IMR-90 (cell line): Measurements from ENCODE around the gene FGF21. TPM values are rescaled to one million over a fixed set of nuclear protein-coding genes. Genes with fewer than 3 reads are reported as not detected.

ENCODE experiments used
- ATAC-seq: fragments of 200-7000 bp; cut with Tn5 transposase; 2 replicates; pipeline ENCODE4 v1.9.1; 2020; ENCODE audit warnings: low read depth, mild to moderate bottlenecking, moderate library complexity
- BruUV-seq: library from RNA; stranded (reverse); fragments of 400-500 nt; replicated peaks from 2 replicates; lab custom pipeline; 2021; lab: Mats Ljungman, UMichigan
- CTCF ChIA-PET: fragments of 300-600 bp; formaldehyde crosslinking; extraction: SDS; loops from one replicate; lab custom pipeline; 2021; ENCODE audit warnings: antibody characterized with exemption; lab: Yijun Ruan, JAX
- POLR2A ChIA-PET: fragments of 300-600 bp; sonication (Branson Sonifier 250); formaldehyde crosslinking; loops from one replicate; lab custom pipeline; 2022; ENCODE audit warnings: antibody characterized with exemption; ENCODE audit not compliant: unreplicated experiment; lab: Charles Lee
- DNase-seq: peaks from one replicate; pipeline ENCODE4 v3.0.0; 2013
- H2AFZ ChIP-seq: replicated peaks from 2 replicates; pipeline ENCODE3; 2013; ENCODE audit warnings: low read length, mild to moderate bottlenecking; ENCODE audit not compliant: poor library complexity
- H2AK5ac ChIP-seq: 2 replicates; pipeline ENCODE4 v1.6.1; 2013; ENCODE audit warnings: low read depth, low read length, inconsistent platforms
- H2AK9ac ChIP-seq: replicated peaks from 2 replicates; pipeline ENCODE3; 2013; ENCODE audit warnings: mild to moderate bottlenecking, low read depth, low read length, moderate library complexity; ENCODE audit not compliant: poor library complexity
- H2BK120ac ChIP-seq: 2 replicates; pipeline ENCODE4 v1.6.1; 2013; ENCODE audit warnings: low read depth, low read length, inconsistent platforms
- H2BK15ac ChIP-seq: 3 replicates; pipeline ENCODE4 v1.6.1; 2013; ENCODE audit warnings: low read depth, low read length, inconsistent platforms
- H2BK20ac ChIP-seq: 2 replicates; pipeline ENCODE4 v1.6.1; 2013; ENCODE audit warnings: low read depth, mild to moderate bottlenecking, inconsistent platforms, low read length, moderate library complexity
- H2BK5ac ChIP-seq: 2 replicates; pipeline ENCODE4 v1.6.1; 2013; ENCODE audit warnings: mild to moderate bottlenecking, low read depth, low read length, inconsistent platforms; ENCODE audit not compliant: poor library complexity, severe bottlenecking
- H3K14ac ChIP-seq: replicated peaks from 2 replicates; pipeline ENCODE4 v1.6.1; 2013; ENCODE audit warnings: low read depth, low read length, inconsistent platforms
- H3K18ac ChIP-seq: 2 replicates; pipeline ENCODE4 v1.6.1; 2013; ENCODE audit warnings: low read depth, low read length, control low read depth
- H3K23ac ChIP-seq: 2 replicates; pipeline ENCODE4 v1.6.1; 2013; ENCODE audit warnings: low read depth, low read length, inconsistent platforms
- H3K27ac ChIP-seq: 2 replicates; pipeline ENCODE4 v1.5.1; 2013; ENCODE audit warnings: mild to moderate bottlenecking, control low read depth, low read length; ENCODE audit not compliant: insufficient read depth
- H3K27me3 ChIP-seq: 2 replicates; pipeline ENCODE4 v1.6.1; 2013; ENCODE audit warnings: low read length; ENCODE audit not compliant: control insufficient read depth, insufficient read depth
- H3K36me3 ChIP-seq: 2 replicates; pipeline ENCODE4 v1.6.1; 2013; ENCODE audit warnings: low read length, mixed read lengths; ENCODE audit not compliant: control insufficient read depth, insufficient read depth
- H3K4ac ChIP-seq: 2 replicates; pipeline ENCODE4 v1.6.1; 2013; ENCODE audit warnings: low read depth, low read length, inconsistent platforms
- H3K4me1 ChIP-seq: 2 replicates; pipeline ENCODE4 v1.6.1; 2013; ENCODE audit warnings: low read length, mixed read lengths; ENCODE audit not compliant: control insufficient read depth, insufficient read depth
- H3K4me2 ChIP-seq: 2 replicates; pipeline ENCODE4 v1.6.1; 2013; ENCODE audit warnings: low read depth, mild to moderate bottlenecking, control low read depth, low read length, moderate library complexity
- H3K4me3 ChIP-seq: 2 replicates; pipeline ENCODE4 v1.5.1; 2013; ENCODE audit warnings: low read depth, mild to moderate bottlenecking, control low read depth, low read length, moderate library complexity; ENCODE audit not compliant: insufficient read depth
- H3K56ac ChIP-seq: 2 replicates; pipeline ENCODE4 v1.6.1; 2013; ENCODE audit warnings: low read length, inconsistent platforms; ENCODE audit not compliant: insufficient read depth; ENCODE audit errors: extremely low read depth
- H3K79me1 ChIP-seq, 2 experiments: 2 replicates each; pipeline ENCODE4 v1.6.1; 2013; ENCODE audit warnings: low read length in 2 of 2, inconsistent platforms in 1 of 2, low read depth in 1 of 2
- H3K9ac ChIP-seq: 2 replicates; pipeline ENCODE4 v1.6.1; 2013; ENCODE audit warnings: low read depth, low read length, control low read depth
- H3K9me1 ChIP-seq: 2 replicates; pipeline ENCODE4 v1.6.1; 2013; ENCODE audit warnings: low read length, inconsistent platforms; ENCODE audit not compliant: insufficient read depth
- H3K9me3 ChIP-seq: 2 replicates; pipeline ENCODE4 v1.6.1; 2013; ENCODE audit warnings: low read length; ENCODE audit not compliant: control insufficient read depth, insufficient read depth
- H4K20me1 ChIP-seq: 2 replicates; pipeline ENCODE4 v1.6.1; 2013; ENCODE audit warnings: low read length, inconsistent platforms; ENCODE audit not compliant: insufficient read depth
- H4K5ac ChIP-seq: 2 replicates; pipeline ENCODE4 v1.6.1; 2013; ENCODE audit warnings: mild to moderate bottlenecking, low read depth, low read length, control low read depth
- H4K8ac ChIP-seq, 2 experiments: 2 replicates each; pipeline ENCODE4 v1.6.1; 2013; ENCODE audit warnings: low read depth in 2 of 2, low read length in 2 of 2, control low read depth in 1 of 2, inconsistent platforms in 1 of 2
- H4K91ac ChIP-seq: 2 replicates; pipeline ENCODE4 v1.6.1; 2013; ENCODE audit warnings: low read depth, low read length, inconsistent platforms; ENCODE audit not compliant: insufficient read depth
- MAFK ChIP-seq: IDR thresholded peaks from 2 replicates; pipeline ENCODE4 v1.6.1; 2012; ENCODE audit warnings: low read depth, low read length, improper control_type of control experiment
- RAD21 ChIP-seq: IDR thresholded peaks from 2 replicates; pipeline ENCODE4 v1.6.1; 2012; ENCODE audit warnings: low read length, improper control_type of control experiment
- RCOR1 ChIP-seq: IDR thresholded peaks from 2 replicates; pipeline ENCODE4 v1.6.1; 2012; ENCODE audit warnings: mild to moderate bottlenecking, low read length, improper control_type of control experiment; ENCODE audit not compliant: insufficient replicate concordance
- RFX5 ChIP-seq: IDR thresholded peaks from 2 replicates; pipeline ENCODE4 v1.8.0; 2012; ENCODE audit warnings: low read depth, mild to moderate bottlenecking, low read length, moderate library complexity
- WGBS, 2 experiments: methylation state at CpG; one replicate each; pipeline versions ENCODE4 v1.1.5 to v1.1.7; 2013; ENCODE audit warnings: missing lambda C conversion rate in 2 of 2; ENCODE audit not compliant: insufficient read length in 1 of 2; ENCODE audit errors: extremely low coverage in 2 of 2; 5-methylcytosine and 5-hydroxymethylcytosine counted together
- dilution Hi-C: fragments of 300-500 bp; cut with HindIII; formaldehyde crosslinking; loops from one replicate; pipeline ENCODE4 v1.14.3; 2018; ENCODE audit warnings: low sequenced_read_pairs; ENCODE audit not compliant: unreplicated experiment
- in situ Hi-C: fragments of 300-500 bp; cut with MboI; formaldehyde crosslinking; loops from 3 replicates; pipeline ENCODE4 v1.14.3; 2019; ENCODE audit warnings: low sequenced_read_pairs, inconsistent platforms, mixed read lengths
- intact Hi-C: fragments of 100-400 bp; cut with micrococcal nuclease; formaldehyde crosslinking; loops from 2 replicates; pipeline ENCODE4 v1.10.0; 2022
- polyA plus RNA-seq, 3 experiments: library from polyadenylated mRNA; depleted of rRNA; stranded (reverse); fragments of >200 nt; gene quantifications; 2 replicates each; pipeline ENCODE4 v1.2.3, GENCODE V29; 2012; ENCODE audit warnings: low replicate concordance in 1 of 3
- total RNA-seq: library from RNA; depleted of rRNA; stranded (reverse); fragments of >200 nt; gene quantifications from 2 replicates; pipeline ENCODE4 v1.2.3, GENCODE V29; 2012

The FGF21 gene
- total and polyA plus RNA-seq, 2 of the 4 experiments (the other 2 are of a cell fraction) = not detected

DNA sequence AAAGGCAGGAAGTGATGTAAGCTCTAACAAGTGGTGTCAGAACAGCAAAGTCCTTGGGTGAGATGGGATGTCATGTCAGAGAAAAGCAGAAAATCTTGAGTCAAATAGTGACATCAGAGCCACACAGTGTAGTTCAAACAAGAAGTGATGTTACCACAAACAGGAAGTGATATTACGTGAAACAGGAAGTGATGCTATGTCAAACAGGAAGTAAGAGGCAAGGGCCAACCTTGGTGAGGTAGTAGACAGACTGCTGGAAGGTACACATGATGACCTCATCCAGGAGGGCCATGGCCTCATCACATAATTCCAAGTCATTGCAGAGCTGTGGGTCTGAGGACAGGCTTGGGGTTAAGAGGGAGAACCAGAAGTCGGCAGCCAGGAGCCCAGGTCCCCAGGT is 28.8 kb upstream of the FGF21 start:
- Histone ChIP-seq H4K5ac (peak overlapping the region; percentile 28; the same call in 1 of the 2 replicates), H4K20me1 (no peaks in the 10 kb centered on the region), H3K14ac (no peak overlapping the region), H3K18ac (no peak overlapping the region), H4K91ac (no peak overlapping the region), H3K4me1 (peaks cover 4% of the 10 kb centered on the region; the same call in 1 of the 2 replicates), H3K4me3 (no peak overlapping the region), H3K9me3 (no peaks in the 10 kb centered on the region), H3K4ac (no peak overlapping the region), H3K9me1 (peaks cover 5% of the 10 kb centered on the region), H2BK5ac (no peak overlapping the region), H3K36me3 (no peaks in the 10 kb centered on the region), H2AK5ac (peak overlapping the region; percentile 43; the same call in 1 of the 2 replicates), H3K4me2 (no peak overlapping the region), H3K79me1 (no peaks in the 10 kb centered on the region), H2AFZ (peak overlapping the region; percentile 51), H2BK120ac (no peak overlapping the region), H3K9ac (no peak overlapping the region), H3K56ac (no peak overlapping the region), H4K8ac (peak overlapping the region in 1 of 2 experiments; percentile 77; a peak in 3 of 4 replicates), H2BK15ac (no peak overlapping the region), H3K27me3 (no peaks in the 10 kb centered on the region; the same call in 1 of the 2 replicates), H2BK20ac (no peak overlapping the region), H3K27ac (no peak overlapping the region), H3K23ac (no peak overlapping the region), H2AK9ac (no peak overlapping the region)
- WGBS, 2 experiments = no CpG with 5 or more reads among the region's 2 CpGs
- ATAC-seq = no peak
- ChIA-PET POLR2A (no interaction called here), CTCF (no interaction called here)
- in situ Hi-C loops (no loop called here), dilution Hi-C loops (no loop called here), intact Hi-C loops (no loop called here)
- TF ChIP-seq RCOR1 (no peak), RFX5 (no peak), RAD21 (no peak), MAFK (no peak)
- BruUV-seq = no TSS peak
- no peak for DNase-seq
